Muscle of leg (tissue), 11 donors: Measurements from ENCODE around the gene MAD1L1. TPM values are rescaled to one million over a fixed set of nuclear protein-coding genes. Genes with fewer than 3 reads are reported as not detected.
A peak's percentile ranks its signal among the peaks of the same experiment; 100 is the strongest.

Experiments
- DNase-seq: peaks from one replicate; pipeline ENCODE4 v3.0.0; 2013
- H3K27ac ChIP-seq: one replicate; pipeline ENCODE4 v1.5.1; 2013; ENCODE audit warnings: mild to moderate bottlenecking, low read length, control low read depth
- H3K27me3 ChIP-seq: one replicate; pipeline ENCODE4 v1.6.1; 2013; ENCODE audit warnings: low read length; ENCODE audit not compliant: control insufficient read depth, insufficient read depth
- H3K36me3 ChIP-seq: one replicate; pipeline ENCODE4 v1.6.1; 2013; ENCODE audit warnings: low read length; ENCODE audit not compliant: control insufficient read depth, insufficient read depth
- H3K4me1 ChIP-seq: one replicate; pipeline ENCODE4 v1.6.1; 2013; ENCODE audit warnings: low read length; ENCODE audit not compliant: control insufficient read depth, insufficient read depth
- H3K4me3 ChIP-seq: one replicate; pipeline ENCODE4 v1.5.1; 2013; ENCODE audit warnings: low read length, control low read depth
- H3K9me3 ChIP-seq: replicated peaks from 2 replicates; pipeline ENCODE4 v1.6.1; 2013; ENCODE audit warnings: low read depth, low read length; ENCODE audit not compliant: control insufficient read depth
- WGBS: methylation state at CpG from one replicate; pipeline ENCODE4 v1.1.5; 2013; ENCODE audit warnings: missing lambda C conversion rate; ENCODE audit not compliant: insufficient coverage; 5-methylcytosine and 5-hydroxymethylcytosine counted together
- polyA plus RNA-seq, 8 donors: library from polyadenylated mRNA; unstranded; fragments of 120-200 nt; gene quantifications; one replicate each; pipeline versions ENCODE4 v1.2.1 to v1.2.3, GENCODE V29; 2013; ENCODE audit warnings: inconsistent platforms in 1 of 8, low replicate concordance in 1 of 8; ENCODE audit not compliant: insufficient read length in 8 of 8, insufficient read depth in 1 of 8
- total RNA-seq: library from RNA; stranded (reverse); fragments of 120-200 nt; gene quantifications from one replicate; pipeline ENCODE4 v1.2.4, GENCODE V29; 2013

The MAD1L1 gene
- total and polyA plus RNA-seq, 9 donors = 19.1 to 38.7 (median 21.8) TPM

DNA sequence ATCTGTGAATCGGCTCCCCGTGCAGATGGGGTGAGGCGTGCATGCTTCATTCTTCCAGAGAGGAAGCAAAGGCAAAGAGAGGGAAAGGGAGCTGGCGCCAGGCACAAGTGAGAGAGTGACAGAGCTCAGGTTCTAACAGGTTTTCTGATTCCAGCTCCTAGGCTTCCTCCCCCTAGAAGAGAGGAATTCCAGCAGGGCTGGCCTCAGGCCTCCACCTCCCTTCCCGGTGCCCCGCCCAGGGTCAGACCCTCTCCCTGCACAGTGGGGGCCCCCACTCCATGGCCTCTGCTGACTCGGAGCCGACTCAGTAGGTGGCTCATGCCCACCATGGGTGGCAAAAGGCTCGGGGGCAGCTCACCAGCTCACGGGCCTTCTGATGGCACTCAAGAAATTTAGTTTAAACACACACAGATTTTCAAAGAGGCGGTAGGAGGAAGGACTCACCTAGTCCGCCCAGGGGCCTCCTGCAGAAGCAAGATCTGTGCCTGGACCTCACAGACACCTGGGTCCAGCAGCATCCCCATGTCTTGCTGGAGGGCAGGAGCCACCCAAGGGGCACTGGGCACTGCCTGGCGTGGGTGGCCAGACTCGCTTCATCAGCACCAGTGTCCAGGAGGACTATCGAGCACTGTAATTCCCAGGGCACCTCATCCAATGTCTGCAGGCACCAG, 183.5 kb downstream of the MAD1L1 start:
- Histone ChIP-seq H3K4me1 (peaks cover 23% of the 10 kb centered on the region), H3K27ac (no peak overlapping the region), H3K27me3 (no peaks in the 10 kb centered on the region), H3K9me3 (no peaks in the 10 kb centered on the region), H3K4me3 (no peak overlapping the region), H3K36me3 (no peaks in the 10 kb centered on the region)
- DNase-seq = no peak
- 77% methylated on average over 11 of the region's 15 CpGs for WGBS

DNA sequence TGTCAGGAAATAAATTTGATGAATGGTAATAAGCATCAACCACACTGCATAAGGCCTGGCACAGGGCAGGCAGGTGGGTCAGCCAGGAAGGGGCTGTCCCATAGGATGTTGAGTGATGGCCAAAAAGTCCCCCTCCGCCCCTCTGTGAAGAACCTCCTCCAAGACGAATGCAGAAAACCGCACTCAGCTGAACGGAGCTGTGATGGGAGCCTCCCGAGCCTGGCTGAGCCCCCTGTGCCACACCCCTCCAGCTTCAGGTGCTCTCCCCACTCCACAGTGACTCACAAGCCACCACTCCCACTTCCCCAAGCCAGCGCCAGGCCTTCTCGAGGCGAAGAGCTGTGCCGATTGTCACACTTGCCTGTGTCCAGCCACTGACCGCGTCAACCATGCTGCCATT, 184.2 kb downstream of the MAD1L1 start:
- no peaks in the 10 kb centered on the region for H3K36me3 ChIP-seq
- H3K27ac ChIP-seq = no peak overlapping the region
- H3K27me3 ChIP-seq = no peaks in the 10 kb centered on the region
- 69% methylated on average over 8 of the region's 11 CpGs for WGBS
- H3K4me1 ChIP-seq = peaks cover 23% of the 10 kb centered on the region
- H3K9me3 ChIP-seq = no peaks in the 10 kb centered on the region
- H3K4me3 ChIP-seq = no peak overlapping the region
- no peak for DNase-seq

DNA sequence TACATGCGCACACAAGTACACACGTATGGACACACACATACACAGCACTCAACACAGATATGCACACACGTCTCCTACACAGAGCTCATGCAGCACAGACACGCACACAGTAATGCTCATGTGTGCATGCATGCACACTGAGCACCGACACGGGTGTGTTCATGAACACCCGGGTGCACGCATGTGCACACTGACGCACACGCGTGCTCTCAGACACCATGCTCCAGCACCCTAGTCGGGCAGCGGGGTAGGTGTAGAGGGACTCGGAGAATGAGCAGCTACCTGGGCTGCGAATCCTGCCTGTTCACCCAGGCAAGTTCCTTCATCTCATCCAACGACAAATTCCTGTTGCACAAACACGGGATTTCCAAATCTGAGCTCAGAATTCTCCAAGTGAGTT, 184.7 kb downstream of the MAD1L1 start:
- no peak for DNase-seq
- Histone ChIP-seq H3K4me1 (peaks cover 23% of the 10 kb centered on the region), H3K9me3 (no peaks in the 10 kb centered on the region), H3K27ac (no peak overlapping the region), H3K4me3 (no peak overlapping the region), H3K27me3 (no peaks in the 10 kb centered on the region), H3K36me3 (peaks cover 2% of the 10 kb centered on the region)
- 97% methylated on average over 13 of the region's 17 CpGs for WGBS

DNA sequence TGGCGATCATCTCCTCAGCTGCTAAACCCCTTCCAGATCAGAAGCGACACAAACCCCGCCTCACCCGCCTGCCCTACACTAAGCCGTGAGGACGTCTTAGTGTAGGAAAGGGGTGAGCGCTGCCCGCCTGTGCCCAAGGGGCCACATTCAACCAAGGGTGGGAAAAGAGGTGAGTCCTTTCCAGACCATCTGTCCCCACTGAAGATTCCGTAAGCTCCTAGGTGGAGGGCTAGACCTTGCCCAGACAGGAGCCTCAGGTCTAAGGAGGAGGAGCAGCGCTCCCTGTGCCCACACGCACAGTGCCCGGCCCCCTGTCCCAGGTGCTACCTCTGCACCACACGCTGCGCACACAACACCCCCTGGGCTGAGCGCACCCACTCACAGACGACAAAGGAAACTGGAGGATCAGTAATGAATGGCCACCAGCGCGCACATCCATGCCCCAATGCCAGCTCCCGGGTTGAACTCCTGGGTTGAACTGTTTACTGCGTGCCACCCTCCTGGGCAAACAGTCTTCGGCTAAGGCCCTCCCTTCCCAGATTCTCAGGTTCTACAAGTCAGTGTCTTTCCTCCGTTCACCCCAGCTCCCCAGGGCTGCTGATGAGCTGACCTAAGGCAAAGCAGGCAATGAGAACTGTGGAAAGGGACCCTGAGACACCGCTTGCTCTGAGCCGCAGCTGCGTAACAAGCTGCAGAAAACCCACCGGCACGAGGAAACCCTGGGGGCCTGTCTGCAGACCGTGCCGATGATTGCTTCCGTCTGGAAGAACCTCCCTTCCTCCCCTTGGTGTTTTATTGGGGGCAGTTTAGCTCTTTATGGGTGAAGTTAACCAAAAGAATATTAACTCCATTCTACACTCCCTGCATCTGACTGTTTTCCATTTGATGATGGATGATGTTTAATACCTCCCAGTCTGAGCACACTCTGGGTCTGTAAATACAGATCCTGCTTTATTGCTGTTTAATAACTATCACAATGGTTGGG, 185.9 kb downstream of the MAD1L1 start:
- Histone ChIP-seq H3K4me1 (peaks cover 13% of the 10 kb centered on the region), H3K36me3 (peaks cover 6% of the 10 kb centered on the region), H3K27ac (no peak overlapping the region), H3K9me3 (no peaks in the 10 kb centered on the region), H3K27me3 (no peaks in the 10 kb centered on the region), H3K4me3 (no peak overlapping the region)
- WGBS = 65% methylated on average over 18 of the region's 30 CpGs
- DNase-seq = peak; percentile 52

DNA sequence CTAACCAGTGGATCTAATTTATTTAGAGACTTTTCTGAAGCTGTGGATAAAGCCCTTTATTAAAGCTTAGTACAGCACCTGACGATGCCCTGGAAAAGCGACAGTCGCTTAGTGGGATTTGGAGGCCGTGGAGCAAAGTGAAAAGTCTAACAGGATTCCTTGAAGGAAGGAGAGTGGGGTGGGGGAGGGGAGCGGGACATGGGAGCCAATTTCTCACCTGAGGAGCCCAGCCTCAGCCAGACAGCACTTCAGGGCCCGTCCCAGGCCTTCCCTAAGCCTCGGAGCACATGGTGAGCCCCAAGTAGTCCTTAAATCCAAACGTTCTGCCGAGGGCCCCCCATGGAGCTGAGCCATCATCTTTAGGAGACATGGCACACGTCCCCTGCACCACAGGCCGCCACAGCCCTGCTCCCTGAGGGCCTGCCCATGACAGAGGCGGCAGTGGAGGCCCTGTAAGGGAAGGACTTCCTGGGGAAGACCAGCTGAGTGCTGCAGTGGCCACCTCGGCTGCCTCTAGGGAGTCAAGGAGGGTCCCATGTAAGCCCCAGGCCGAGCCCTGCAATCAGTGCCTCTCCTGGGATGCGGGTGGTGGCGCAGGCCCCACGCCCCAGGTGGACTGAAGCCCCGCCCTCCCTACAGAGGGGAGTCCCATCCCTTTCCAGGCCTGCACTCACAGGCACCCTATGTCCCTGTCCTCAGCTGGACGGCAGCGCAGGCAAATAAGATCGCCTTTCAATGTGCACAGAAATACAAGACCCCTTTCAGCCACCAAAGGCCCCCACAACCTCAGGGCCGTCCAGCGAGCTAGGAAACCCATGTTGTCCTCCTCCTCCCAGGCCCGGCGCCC, 187.0 kb downstream of the MAD1L1 start:
- no peaks in the 10 kb centered on the region for H3K27me3 ChIP-seq
- WGBS = 83% methylated on average over 24 of the region's 25 CpGs
- H3K27ac ChIP-seq = no peak overlapping the region
- DNase-seq = no peak
- no peak overlapping the region for H3K4me3 ChIP-seq
- H3K4me1 ChIP-seq = peaks cover 12% of the 10 kb centered on the region
- peaks cover 6% of the 10 kb centered on the region for H3K36me3 ChIP-seq
- no peaks in the 10 kb centered on the region for H3K9me3 ChIP-seq

DNA sequence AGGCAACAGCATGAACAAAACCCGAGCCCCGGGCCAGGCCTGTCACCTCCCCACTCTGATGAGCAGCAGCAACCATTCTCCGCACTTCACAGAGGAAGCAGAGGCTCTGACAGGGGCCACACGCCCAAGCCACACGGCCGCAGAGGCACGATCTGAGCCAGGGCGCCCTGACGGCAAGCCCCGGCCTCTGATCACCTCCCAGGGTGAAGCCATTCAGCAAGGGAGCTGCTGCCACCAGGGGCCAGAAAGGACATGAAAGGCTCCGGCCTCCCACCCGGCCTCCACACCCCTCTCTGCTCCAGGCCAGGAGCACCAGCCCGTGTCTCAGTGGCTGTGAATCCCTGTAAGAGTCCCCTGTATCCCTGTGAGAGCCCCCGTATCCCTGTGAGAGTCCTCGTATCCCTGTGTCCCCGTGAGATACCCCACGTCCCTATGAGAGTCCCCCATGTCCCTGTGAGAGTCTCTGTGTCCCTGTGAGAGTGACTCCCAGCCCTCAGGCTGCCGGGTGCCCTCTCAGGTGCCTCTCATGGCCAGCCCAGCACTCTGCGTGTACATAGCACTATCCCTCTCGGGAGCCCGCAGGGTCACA, 187.8 kb downstream of the MAD1L1 start:
- Histone ChIP-seq H3K4me3 (no peak overlapping the region), H3K4me1 (peaks cover 7% of the 10 kb centered on the region), H3K9me3 (no peaks in the 10 kb centered on the region), H3K36me3 (peaks cover 6% of the 10 kb centered on the region), H3K27me3 (no peaks in the 10 kb centered on the region), H3K27ac (no peak overlapping the region)
- DNase-seq = no peak
- 91% methylated on average over 15 of the region's 21 CpGs for WGBS

DNA sequence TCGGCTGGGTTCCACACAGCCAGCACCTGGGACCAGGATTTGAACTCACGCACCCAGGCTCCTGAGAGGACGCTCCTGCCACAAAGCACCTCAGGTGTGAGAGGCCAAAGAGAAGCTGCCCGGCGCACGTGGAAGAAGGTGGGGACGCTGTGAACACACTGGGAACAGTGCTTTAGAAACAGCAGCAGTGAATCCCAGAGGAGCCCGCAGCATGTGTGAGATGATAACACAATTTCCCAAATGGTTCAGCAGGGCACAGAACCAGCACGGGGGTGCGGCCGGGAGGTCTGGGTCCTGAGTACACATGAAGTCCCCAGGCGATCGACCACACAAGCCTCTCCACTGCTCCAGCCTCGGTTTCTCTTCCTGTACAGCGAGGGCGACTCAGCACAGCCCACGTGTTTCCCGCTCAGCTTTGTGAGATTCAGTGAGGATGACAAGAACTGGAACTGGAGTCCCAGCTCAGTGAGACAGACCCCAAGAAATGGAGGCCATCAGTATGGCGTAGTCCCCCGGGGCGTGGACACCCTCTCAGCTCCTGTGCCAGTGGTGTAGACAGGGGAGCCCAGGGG, 188.3 kb downstream of the MAD1L1 start:
- 96% methylated on average over 17 of the region's 21 CpGs for WGBS
- Histone ChIP-seq H3K27me3 (no peaks in the 10 kb centered on the region), H3K9me3 (no peaks in the 10 kb centered on the region), H3K27ac (no peak overlapping the region), H3K4me3 (no peak overlapping the region), H3K4me1 (peaks cover 7% of the 10 kb centered on the region), H3K36me3 (peaks cover 6% of the 10 kb centered on the region)
- DNase-seq = no peak

DNA sequence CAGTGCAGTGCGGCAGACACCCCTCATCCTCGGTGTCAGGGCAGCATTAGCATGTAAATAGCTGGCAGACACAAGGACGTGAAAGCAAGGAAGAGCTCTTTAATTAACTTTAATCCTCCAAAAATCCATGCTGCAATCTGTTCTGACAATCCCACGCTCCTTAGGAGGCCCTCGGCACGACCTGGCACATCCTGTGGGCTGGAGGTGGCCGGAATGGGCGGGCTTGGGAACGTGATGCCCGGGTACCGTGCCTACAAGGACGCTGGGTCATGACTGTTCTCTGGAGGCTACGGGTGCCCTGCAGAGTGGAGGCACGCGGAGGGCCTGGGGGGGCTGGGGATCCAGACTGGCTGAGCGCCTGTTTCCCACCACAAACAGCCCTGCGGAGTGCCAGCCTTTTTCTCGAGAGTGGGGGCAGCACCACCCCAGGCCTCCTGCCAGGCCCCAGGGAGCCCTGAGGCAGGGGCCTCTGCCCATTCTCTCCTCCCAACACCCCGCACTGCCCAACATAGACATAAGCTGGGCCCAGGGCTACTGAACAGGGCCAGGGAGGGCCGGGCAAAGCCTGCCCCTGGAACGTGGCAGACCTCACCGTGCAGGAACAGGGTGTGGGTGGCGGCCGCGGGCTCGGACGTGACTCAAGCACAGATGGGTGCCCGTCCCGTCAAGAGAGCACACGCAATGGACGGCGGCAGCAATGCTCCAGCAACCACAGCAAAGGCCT, 189.3 kb downstream of the MAD1L1 start:
- 92% methylated on average over 30 of the region's 32 CpGs for WGBS
- Histone ChIP-seq H3K9me3 (no peaks in the 10 kb centered on the region), H3K36me3 (peaks cover 6% of the 10 kb centered on the region), H3K4me3 (no peak overlapping the region), H3K27ac (no peak overlapping the region), H3K27me3 (no peaks in the 10 kb centered on the region), H3K4me1 (peaks cover 7% of the 10 kb centered on the region)
- DNase-seq = no peak

DNA sequence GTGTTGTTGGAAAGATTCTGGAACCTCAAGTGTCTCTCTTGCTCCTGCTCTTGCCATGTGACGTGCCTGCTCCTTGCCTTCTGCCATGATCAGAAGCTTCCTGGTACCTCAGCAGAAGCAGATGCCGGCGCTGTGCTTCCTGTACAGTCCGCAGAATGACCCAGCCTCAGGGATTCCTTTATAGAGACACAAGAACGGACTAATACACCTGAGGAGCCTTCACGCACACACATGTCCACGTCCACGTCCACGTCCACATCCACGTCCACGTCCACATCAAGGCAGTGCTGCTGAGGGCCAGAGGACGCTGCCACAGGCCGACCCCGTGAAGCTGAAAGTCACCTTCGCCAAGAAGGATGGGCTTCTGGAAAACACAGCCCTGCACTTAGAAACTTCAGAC, 190.1 kb downstream of the MAD1L1 start:
- WGBS = 90% methylated on average over 14 of the region's 15 CpGs
- Histone ChIP-seq H3K36me3 (peaks cover 6% of the 10 kb centered on the region), H3K27ac (no peak overlapping the region), H3K4me1 (peaks cover 13% of the 10 kb centered on the region), H3K4me3 (no peak overlapping the region), H3K27me3 (no peaks in the 10 kb centered on the region), H3K9me3 (no peaks in the 10 kb centered on the region)
- DNase-seq = no peak
